HT-29 (cell line): ENCODE measurements around the gene SUN3. TPM values are rescaled to one million over a fixed set of nuclear protein-coding genes. Genes with fewer than 3 reads are reported as not detected.
"Not testable (repeated sequence)": the region's sequence is repeated elsewhere in the genome, so short reads cannot be mapped to it uniquely, and the experiment has no call there.

Experiments
- DNase-seq: peaks from one replicate; pipeline ENCODE4 v3.0.0-alpha.2; 2015; ENCODE audit warnings: low spot score
- total RNA-seq: library from RNA; depleted of rRNA; stranded (reverse); fragments of >200 nt; shearing (Covaris generic); gene quantifications from 2 replicates; pipeline ENCODE4 v1.2.3, GENCODE V29; 2014

SUN3 gene
- total RNA-seq, 1 experiment from 2014 or later: not detected

DNA sequence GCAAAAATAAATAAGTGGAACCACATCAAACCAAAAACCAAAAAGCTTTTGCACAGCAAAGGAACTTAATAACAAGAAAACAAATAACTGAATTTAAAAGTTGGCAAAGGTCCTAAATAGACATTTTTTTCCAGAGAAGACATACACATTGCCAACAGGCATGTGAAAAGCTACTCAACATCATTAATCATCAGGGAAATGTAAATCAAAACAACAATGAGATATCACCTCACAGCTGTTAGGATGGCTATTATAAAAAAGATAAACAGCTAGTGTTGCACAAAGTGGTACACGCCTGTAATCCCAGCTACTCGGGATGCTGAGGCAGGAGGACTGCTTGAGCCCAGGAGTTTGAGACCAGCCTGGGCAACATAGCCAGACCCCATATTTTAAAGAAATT, 2.2 kb upstream of the SUN3 start:
- DNase-seq: no peak

DNA sequence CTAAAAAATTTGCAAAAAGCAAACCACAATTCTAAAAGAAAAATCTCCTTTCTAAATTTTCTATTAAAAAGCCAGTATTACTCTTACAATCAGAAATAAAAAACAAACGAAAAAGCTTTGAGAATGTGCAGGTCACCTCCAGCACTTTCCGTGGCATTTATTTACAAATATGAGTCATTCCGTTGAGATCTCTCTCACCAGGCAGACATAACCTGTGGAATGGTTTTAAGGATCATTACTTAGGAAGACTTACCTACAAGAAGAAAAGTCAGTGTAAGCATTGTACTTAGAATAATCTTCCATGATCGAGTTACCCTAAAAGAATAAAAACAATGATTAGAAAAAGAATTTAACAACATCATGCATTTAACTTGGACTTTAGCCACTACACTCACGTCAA, 3.3 kb downstream of the SUN3 start:
- DNase-seq: peak; percentile 45

DNA sequence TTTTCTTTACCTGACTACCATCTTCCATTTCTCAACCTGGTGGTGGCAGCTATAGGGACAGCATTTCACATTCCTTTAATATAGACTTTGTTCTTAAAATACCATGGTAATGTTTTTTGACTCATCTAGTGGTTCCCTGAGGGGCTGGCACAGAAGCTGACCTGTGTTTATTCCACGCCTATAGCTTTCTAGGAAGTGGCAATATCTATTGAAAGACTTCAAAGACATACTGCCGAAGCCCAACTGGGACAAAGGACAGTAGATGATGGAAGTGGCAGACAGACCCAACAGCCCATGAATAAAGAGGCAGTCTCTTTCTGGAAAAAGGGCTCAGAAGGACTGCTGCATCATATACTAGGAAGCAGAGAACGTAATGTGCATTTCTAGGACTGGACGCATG, 11.2 kb downstream of the SUN3 start:
- DNase-seq: no peak

DNA sequence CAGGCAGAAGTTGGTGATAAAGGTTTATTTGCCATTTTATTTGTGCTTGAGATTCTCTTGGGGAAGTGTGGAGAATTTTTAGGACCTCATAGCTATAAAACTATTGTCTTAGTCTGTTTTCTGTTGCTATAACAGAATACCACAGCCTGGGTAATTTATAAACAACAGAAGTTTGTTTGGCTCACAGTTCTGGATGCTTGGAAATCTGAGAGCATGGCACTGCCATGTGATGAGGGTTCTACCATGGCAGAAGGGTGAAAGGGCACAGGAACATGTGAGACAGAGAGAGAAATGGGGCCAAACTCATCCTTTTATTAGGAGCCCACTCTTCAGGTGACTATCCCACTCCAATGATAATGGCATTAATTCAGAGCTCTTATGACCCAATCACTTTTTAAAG, 12.3 kb downstream of the SUN3 start:
- no peak for DNase-seq

DNA sequence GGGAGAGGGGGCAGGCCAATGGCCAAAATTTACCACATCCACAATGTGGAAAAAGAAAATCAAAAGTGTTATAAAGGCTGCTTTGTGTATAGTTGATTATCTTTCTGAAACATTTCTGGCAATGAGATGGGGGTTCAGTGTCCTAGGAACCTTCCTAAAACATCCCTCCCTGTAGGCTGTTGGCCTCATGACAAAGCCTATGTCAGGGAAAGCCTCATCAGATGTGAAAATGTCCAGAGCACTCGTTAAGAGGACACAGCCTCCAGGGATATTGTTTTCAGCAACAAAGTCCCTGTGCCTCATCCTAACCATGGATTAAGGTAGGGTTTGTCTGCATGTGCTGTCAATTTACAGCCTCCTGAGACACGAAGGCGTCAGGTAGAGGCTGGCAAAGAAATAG, 17.0 kb downstream of the SUN3 start:
- no peak for DNase-seq

DNA sequence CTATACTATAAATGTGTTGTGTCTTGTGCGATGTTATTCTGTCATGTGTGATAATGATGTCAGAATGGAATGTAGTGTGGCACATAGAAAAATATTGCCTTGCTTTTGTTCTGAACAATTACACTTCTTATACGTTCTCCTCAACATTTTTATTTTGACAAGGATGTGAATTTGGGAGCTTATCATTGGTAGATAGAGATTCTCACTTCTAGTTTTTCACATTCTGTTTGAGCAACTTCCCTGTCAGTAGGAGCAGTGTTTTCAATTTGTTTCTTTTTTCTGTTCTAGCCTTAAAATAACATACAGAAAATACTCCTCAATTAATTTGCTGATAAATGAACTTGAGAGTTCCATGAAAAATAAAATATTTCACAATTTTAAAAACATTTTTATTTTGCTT, 17.6 kb downstream of the SUN3 start:
- DNase-seq: no peak

DNA sequence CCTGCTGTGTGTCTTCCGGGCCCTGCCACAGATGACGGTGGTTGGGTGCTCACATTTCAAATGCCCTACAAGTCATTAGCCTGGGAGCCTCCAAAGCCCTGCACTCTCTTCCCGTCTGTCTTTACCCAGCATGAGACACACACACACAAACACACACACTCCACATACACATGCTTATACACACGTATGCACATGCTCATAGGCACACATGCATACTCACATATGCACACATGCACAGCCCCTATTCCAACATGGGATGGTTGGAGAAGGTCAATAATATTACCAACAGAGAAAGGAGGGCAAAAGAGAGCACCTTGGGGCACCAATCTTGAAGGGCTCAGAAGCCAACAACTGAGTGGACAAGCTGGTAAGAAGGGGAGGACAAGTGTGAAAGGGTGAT, 19.0 kb downstream of the SUN3 start:
- DNase-seq: no peak

DNA sequence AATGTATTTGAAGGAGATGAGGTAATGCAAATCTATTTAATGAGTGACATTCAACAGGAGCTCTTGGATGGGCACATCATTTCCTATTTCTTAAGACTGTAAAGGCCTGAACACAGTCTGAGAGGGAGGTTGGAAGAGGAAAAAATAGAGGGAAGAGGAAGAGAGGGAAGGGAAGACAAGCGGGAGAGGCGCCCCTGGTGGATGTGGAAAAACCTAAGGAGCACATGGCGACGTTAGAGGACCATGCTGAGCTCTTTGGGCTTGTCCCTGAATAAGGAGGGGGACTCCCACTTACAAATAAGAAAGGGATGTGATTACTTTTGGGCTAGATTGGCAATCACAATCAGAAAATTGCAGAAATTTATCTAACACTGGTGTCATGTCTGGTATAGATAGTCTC, 19.6 kb downstream of the SUN3 start:
- DNase-seq: no peak

DNA sequence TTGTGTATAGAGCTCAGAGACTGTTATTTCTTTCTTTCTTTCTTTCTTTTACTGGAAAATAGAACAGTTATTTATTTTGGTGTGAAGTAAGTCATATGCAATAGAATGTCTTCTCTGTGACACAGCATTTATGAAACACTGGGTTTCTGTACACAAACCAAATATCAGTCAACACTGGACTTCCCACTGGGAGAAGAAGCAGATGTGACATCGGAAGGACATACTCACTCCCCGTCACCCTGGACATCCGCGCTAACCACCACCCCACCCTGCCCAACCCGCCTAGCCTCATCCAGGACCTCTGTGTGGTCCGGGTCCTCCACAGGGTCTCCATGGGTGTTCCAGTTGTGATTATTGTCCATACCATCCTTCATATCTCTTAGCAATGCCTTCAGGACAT, 22.0 kb downstream of the SUN3 start:
- no peak for DNase-seq

DNA sequence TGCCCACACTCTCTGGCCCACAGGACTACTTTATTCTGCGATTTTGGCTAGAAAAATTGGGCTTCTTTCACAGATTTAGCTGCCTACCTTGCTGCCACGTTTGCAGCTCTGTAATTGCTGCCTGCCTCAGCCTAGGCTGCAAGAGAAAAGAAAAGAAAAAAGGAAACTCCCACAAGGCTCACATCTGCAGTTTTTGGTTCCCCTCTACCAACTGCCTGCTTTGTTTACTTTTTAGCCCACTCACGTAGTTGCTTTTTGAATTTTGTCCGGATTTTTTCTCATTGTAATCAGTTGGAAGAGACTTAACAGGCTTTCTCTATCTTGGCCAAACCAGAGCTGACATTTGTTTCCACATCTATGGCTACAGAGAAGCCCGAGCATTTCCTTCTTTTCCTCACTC, 24.3 kb downstream of the SUN3 start:
- DNase-seq: no peak

DNA sequence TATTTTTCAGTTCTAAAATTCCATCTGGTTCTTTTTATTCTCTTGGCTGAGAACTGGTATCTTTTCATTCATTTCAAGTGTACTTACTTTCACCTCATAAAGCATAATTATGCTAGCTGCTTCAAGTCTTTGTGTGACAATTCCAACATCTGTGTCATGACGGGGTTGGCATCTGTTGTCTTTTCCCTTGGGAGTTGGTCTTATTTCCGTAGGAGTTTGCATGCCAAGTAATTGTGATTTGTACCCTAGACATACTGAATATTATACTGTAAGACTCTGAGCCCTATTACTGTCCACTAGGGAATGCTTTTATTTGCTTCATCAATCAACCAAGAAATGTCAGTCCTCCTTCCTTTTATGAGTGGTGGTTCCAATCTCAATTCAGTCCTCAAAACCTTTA, 24.9 kb downstream of the SUN3 start:
- no peak for DNase-seq

DNA sequence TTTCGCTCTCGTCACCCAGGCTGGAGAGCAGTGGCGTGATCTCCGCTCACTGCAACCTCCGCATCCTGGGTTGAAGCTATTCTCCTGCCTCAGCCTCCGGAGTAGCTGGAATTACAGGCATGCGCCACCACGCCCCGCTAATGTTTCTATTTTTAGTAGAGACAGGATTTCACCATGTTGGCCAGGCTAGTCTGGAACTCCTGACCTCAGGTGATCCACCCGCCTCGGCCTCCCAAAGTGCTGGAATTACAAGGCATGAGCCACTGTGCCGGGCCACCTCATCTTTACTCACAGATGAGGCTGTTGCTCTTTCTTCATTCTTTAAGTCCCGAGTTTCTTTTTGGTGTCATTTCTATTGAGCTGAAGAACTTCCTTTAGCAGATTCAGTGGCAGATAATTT, 28.7 kb downstream of the SUN3 start:
- DNase-seq: not testable (repeated sequence)

DNA sequence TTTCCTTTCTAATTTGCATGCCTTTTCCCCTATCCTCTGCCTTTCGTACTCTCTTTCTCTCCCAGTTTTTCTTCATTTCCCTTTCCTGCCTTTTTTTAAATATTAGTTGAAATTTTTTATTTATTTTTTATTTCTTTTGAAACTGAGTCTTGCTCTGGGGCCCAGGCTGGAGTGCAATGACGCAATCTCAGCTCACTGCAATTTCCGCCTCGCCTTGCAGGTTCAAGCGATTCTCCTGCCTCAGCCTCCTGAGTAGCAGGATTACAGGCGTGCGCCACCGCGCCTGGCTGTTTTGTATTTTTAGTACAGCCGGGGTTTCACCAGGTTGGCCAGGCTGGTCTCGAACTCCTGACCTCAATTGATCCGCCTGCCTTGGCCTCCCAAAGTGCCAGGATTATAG, 29.5 kb downstream of the SUN3 start:
- DNase-seq: no peak

DNA sequence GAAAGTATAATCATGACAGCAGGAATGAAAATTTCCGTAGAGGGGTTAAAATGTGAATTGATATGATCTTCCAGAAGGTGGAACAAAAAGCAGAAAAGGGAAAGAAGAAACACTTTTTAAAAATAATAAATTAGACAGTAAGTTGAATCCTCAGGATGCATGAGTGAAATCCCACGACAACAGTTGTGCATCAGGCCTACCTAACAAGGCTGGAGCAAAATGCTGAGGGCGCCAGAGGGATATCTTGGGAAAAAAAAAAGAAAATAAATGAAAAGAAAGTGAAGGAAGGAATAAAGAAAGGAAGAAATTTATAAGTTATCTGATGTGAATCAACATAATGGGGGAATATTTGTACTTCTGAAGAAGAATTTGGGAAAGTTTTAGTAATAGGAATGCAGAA, 36.5 kb downstream of the SUN3 start:
- DNase-seq: no peak

DNA sequence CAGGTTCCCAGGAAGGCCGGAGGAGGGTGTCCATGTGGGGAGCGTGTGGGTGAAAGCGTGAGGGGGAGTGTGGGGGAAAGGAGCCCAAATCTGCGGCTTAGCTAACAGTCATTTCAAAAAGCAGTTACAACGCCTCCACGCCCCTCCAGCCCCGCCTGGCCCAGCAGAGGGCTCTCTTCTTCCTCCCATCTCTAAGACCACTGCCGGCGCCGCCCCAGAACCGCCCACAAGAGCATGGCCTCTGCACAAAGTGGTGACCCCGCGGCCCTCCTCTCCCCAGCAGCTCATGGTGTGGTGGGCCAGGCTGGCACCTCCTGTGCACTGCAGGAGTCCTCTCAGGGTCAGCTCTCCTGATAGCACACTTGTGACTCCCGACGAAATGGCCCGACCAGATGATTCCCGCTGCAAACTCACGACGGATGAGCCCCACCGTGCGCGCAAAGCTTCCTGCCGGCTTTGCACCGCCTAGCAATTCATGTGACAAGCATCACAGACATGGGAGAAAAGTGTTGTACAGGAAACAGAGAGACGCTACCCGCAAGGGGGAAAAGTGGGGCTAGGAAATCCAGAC, 37.1 kb downstream of the SUN3 start:
- DNase-seq: peak; percentile 74

DNA sequence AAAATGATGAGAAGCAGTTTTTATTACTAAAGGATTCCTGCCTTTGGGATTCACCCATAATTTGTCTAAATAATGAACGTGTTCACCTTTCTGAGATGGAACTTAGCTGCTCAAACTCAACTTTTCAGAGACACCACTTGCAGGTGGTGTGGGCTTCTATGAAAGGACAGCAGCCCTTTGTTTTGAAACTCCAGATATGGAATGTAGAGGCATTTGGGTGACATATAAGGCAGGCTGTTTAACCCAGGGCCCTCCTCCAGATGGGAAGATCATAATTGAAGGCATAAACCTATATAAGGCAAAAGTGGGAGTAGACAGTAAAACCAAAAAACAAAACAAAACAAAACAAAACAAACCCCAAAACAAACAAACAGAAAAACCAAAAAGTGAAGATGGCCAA, 37.6 kb downstream of the SUN3 start:
- DNase-seq: no peak

DNA sequence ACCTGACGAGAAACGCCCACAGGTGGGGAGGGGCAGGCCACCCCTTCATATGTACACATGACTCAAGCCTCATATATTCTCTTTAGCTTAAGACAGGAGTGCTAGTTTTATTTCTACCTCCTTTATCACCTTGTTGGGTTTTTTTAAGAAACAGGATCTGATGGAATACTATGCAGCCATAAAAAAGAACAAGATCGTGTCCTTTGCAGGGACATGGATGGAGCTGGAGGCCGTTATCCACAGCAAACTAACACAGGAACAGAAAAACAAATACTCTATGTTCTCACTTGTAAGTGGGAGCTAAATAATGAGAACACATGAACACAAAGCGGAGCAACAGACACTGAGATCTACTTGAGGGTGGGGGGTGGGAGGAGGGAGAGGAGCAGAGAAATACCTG, 38.3 kb downstream of the SUN3 start:
- DNase-seq: no peak

DNA sequence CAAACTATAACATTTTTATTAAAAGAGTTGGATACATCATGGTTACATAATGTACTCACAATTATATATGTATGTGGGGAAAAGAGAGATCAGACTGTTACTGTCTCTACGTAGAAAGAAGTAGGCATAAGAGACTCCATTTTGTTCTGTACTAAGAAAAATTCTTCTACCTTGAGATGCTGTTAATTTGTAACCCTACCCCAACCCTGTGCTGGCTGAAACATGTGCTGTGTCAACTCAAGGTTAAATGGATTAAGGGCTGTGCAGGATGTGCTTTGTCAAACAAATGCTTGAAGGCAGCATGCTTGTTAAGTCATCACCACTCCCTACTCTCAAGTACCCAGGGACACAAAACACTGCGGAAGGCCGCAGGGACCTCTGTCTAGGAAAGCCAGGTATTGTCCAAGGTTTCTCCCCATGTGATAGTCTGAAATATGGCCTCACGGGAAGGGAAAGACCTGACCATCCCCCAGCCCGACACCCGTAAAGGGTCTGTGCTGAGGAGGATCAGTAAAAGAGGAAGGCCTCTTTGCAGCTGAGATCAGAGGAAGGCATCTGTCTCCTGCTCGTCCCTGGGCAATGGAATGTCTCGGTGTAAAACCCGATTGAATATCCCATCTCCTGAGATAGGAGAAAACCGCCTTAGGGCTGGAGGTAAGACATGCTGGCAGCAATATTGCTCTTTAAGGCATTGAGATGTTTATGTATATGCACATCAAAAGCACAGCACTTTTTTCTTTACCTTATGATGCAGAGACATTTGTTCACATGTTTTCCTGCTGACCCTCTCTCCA, 39.1 kb downstream of the SUN3 start:
- DNase-seq: not testable (repeated sequence)

DNA sequence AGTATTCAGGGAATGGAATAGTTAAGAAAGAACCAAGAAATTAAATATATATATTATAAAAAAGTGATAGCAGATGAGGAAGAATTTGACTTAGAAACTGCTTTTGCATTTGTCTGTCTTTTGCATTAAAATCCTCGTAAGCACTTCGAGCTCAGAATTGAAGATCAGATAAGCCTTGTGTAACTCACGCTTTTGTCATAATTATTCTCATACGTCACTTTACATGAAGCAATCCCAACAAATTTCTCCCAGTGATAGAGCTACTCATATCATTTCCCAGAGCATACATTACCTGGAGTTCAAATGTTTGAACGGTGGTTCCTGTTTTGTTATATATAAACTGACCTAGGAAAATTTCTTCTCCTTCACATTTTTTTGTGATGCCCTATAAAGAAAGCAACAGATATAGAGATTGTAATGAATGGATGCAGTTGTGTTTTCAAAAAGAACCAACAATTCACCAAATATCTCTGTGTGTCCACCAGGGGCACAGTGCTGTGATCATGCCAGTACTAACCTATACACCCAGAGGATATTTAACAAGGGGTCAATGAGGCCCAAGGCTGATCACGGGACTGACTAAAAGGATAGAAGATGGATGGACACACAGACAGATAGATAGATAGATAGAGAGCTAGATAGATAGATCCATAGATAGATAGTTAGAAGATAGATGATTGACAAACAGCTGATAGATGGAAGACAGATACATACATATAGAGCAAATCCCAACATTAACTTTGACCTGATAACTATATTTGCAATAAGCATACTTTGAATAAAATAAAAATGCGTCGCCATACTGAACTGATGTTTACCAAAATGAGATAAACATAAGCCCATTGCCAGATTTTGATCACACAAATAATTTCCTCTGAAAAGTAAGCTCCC, 40.2 kb downstream of the SUN3 start:
- peak; percentile 41 for DNase-seq

DNA sequence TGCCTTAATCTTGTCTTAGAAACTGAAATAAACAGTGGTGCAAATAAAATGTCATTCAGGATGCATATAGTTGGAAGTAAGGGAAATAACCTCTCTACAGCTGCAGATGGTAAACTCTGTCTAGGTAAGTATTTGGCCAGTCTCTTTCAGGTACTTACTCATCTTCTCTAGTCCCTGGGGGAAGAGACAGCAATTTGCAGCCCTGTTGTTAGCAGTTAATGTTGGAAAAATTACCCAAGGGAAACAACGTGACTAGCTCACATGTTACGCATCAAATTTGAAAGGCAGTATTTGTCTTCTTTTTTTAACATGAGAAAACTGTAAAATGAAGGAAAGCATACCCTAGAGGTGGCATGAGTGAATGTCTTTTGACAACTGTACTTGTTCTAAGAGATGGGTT, 46.3 kb downstream of the SUN3 start:
- DNase-seq: no peak

DNA sequence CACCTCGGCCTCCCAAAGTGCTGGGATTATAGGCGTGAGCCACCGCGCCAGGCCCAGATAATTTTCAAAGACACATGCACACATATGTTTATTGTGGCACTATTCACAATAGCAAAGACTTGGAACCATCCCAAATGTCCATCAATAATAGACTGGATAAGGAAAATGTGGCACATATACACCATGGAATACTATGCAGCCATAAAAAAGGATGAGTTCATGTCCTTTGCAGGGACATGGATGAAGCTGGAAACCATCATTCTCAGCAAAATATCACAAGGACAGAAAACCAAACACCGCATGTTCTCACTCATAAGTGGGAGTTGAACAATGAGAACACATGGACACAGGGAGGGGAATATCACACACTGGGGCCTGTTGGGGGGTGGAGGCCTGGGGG, 48.3 kb downstream of the SUN3 start:
- not testable (repeated sequence) for DNase-seq

DNA sequence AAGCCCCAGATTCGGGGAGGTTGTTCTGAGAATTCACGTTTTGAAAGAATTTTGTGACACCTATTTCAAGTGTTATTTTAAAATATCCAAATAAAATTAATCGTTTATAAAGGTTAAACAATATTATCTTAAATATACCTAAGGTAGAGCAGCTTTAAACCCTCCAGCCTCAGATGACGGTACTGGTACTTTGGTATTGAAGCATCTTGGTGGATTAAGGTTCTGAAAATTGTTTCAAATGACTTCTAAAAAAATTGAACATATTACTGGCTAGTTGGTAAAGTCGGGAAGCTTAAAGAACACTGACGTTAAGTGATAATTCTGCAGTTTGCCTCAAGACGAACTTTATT, 49.1 kb downstream of the SUN3 start:
- DNase-seq: no peak
